ENCODE measurements around the gene SKI.

DNA sequence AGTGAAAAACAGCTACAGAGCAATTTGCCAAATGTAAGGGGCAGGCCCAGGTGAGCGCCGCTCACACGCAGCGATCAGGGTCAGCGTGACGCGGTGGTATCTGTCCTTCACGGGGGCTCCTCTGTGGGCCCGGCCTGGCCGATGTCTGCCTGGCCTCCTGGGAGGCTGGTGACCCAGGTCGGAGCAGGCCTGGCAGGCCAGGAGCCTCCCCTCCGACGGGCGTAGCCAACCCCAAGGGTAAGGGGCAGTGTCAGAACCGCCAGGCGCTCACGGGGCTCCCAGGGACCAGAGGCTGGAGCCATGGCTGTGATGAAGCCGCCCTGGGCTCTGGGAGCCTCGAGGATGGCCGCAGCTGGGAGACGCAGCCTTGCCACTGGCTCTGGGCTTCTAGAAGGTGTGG, 91.2 kb downstream of the SKI start:
- TF ChIP-seq FOXM1 (IDR thresholded peaks at IDR 0.05; ENCODE audit: borderline replicate concordance): no peak
- TF ChIP-seq SP1 (IDR thresholded peaks at IDR 0.05): no peak
- TF ChIP-seq, protein P1, sequence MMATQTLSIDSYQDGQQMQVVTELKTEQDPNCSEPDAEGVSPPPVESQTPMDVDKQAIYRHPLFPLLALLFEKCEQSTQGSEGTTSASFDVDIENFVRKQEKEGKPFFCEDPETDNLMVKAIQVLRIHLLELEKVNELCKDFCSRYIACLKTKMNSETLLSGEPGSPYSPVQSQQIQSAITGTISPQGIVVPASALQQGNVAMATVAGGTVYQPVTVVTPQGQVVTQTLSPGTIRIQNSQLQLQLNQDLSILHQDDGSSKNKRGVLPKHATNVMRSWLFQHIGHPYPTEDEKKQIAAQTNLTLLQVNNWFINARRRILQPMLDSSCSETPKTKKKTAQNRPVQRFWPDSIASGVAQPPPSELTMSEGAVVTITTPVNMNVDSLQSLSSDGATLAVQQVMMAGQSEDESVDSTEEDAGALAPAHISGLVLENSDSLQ (IDR thresholded peaks at IDR 0.05): no peak
- TF ChIP-seq HDGF (IDR thresholded peaks at IDR 0.05; ENCODE audit: borderline replicate concordance): no peak
- no peak for TF ChIP-seq ELF4 (IDR thresholded peaks at IDR 0.05)
- no peak for TF ChIP-seq SUZ12 (IDR thresholded peaks at IDR 0.05)
- TF ChIP-seq ZNF384 (IDR thresholded peaks at IDR 0.05): no peak
- TF ChIP-seq BHLHE40 (IDR thresholded peaks at IDR 0.05; ENCODE audit: borderline replicate concordance): no peak
- no peak for TF ChIP-seq NFRKB (IDR thresholded peaks at IDR 0.05)
- TF ChIP-seq FOXK2 (IDR thresholded peaks at IDR 0.05): no peak
